A549 treated with Hydrocortisone at 1 μM for 4 hours (cell line): Measurements from ENCODE around the gene OR13C9. TPM values are rescaled to one million over a fixed set of nuclear protein-coding genes. Genes with fewer than 3 reads are reported as not detected.

Source experiments
- total RNA-seq: library from RNA; stranded (reverse); fragments of 200-300 nt; extraction: Qiagen RNA extraction; gene quantifications from 5 replicates; pipeline ENCODE4 v1.2.3, GENCODE V29; 2022

The OR13C9 gene
- not detected in 5 replicates for total RNA-seq

GRCh38 chr9:104618104-104618503 lies at the start of gene OR13C9:
TSS of gene OR13C9 (minus strand) at chr9:104618204. CDS start at chr9:104618204, 0 bp downstream.

GRCh38 chr9:104605527-104605926 lies 12.5 kb downstream of the OR13C9 start, which contains the start of gene OR13C2:
TSS of gene OR13C2 (minus strand) at chr9:104605627. CDS start at chr9:104605627, 0 bp downstream.

GRCh38 chr9:104599313-104599712 lies 18.7 kb downstream of the OR13C9 start, which contains the start of gene OR13C5:
TSS of gene OR13C5 (minus strand) at chr9:104599413. CDS start at chr9:104599413, 0 bp downstream.

GRCh38 chr9:104568868-104569267 lies 49.1 kb downstream of the OR13C9 start, which contains the start of gene OR13C8:
TSS of gene OR13C8 (plus strand) at chr9:104569168. CDS start at chr9:104569168, 0 bp downstream.

Other genes starting within 250 kb of the OR13C9 start
- gene OR13F1, start 113.9 kb downstream of the OR13C9 start, total RNA-seq: not detected in 5 replicates
- gene OR13C4, start 91.0 kb downstream of the OR13C9 start, total RNA-seq: not detected in 5 replicates
- gene OR13C3, start 81.3 kb downstream of the OR13C9 start, total RNA-seq: not detected in 5 replicates
- gene OR13C8, start 49.0 kb downstream of the OR13C9 start, total RNA-seq: not detected in 5 replicates
- gene OR13C5, start 18.8 kb downstream of the OR13C9 start, total RNA-seq: not detected in 5 replicates
- gene OR13C2, start 12.6 kb downstream of the OR13C9 start, total RNA-seq: not detected in 5 replicates
- gene OR13D1, start 76.3 kb upstream of the OR13C9 start, total RNA-seq: not detected in 5 replicates
- gene NIPSNAP3A, start 129.5 kb upstream of the OR13C9 start, total RNA-seq: 10.4 to 14.6 TPM (median 14.1 TPM) in 5 replicates
- 0.42 to 0.73 TPM (median 0.59 TPM) in 5 replicates for gene NIPSNAP3B, start 145.9 kb upstream of the OR13C9 start, total RNA-seq